Stimulated activated CD4-positive, alpha-beta T cell treated with anti-CD3 and anti-CD28 coated beads, Interleukin-1b, Interleukin-23, amount 100 ng/mL, for 24 hours (primary cell): ENCODE data around the gene PLCB4.

ENCODE experiments used
- DNase-seq, 4 experiments: peaks; one replicate each; pipeline ENCODE4 v3.0.0-alpha.2; 2020; ENCODE audit warnings: low read depth in 4 of 4, low spot score in 1 of 4

PLCB4 gene

GRCh38 chr20:9100691-9101090, 31.8 kb downstream of the PLCB4 start:
- no peak for DNase-seq

DNA sequence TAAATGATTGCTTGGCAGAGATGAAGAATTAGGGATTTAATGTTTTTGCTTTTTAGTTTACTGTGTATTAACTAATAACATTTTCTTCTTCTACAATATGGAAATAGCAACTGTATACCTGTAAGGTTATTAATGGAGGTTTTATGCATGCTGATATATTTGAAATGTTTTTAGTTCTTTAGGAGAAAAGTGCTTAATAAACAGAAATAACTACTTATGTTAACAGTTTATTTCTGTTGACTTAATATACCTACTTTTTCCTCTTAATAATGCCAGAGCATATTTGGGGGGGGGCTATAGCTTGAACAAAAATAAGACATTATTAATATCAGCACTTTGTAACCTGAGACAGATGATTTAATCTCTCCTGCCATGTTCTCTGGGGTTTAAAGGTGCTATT, 33.6 kb downstream of the PLCB4 start:
- DNase-seq, result no peak

GRCh38 chr20:9103955-9104354, 35.1 kb downstream of the PLCB4 start:
- DNase-seq, result no peak

GRCh38 chr20:9108260-9108659, 39.4 kb downstream of the PLCB4 start:
- DNase-seq, result no peak

DNA sequence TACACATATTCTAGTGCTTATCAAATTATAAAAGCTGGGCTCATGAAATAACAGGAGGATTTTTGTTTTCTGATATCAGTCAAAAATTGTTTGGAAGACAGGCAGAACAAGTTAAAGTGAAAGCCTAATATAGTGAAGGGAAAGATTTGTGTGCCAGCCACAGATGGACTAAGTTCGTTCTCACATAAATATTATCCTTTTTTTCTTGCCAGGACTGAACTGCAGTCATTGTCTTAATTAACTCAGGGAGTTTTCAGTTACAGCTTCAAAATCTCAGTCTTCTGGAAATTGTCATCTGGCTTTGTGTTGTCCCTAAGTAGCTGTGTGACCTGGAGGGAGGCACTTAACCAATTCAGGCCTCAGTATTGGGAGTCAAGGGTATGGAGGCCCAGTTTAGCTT, 40.7 kb downstream of the PLCB4 start:
- no peak for DNase-seq

- no peak for DNase-seq
Observed at GRCh38 chr20:9110365-9110764, 41.5 kb downstream of the PLCB4 start.

DNA sequence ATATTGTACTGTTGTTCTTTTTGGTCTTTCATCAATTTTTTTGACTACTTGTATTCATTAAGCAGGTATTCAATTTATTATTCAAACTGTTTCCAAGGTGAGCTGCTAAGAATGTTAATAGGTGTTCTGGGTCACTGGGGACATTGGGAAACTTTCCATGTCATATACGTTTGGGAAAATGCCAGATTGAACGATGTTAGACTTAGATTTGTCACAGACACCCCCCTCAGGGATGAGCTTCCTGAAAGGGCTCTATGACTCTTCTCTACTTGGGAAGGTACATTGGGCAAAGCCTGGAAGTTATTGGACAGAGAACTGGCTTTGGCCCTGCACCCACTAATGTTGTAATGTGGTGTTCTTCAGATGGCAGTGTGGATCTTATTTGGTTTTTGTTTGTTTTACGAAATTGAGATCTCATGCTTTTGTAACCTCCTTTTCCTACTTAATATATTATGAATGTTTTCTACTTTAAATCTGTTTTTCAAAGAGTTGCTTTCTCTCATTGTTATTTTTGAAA, 42.1 kb downstream of the PLCB4 start:
- no peak for DNase-seq

- DNase-seq, result no peak
Observed at GRCh38 chr20:9112541-9113515, 43.9 kb downstream of the PLCB4 start.

GRCh38 chr20:9114709-9115108, 45.8 kb downstream of the PLCB4 start:
- no peak for DNase-seq

- no peak for DNase-seq
Observed at GRCh38 chr20:9117548-9117947, 48.7 kb downstream of the PLCB4 start.

DNA sequence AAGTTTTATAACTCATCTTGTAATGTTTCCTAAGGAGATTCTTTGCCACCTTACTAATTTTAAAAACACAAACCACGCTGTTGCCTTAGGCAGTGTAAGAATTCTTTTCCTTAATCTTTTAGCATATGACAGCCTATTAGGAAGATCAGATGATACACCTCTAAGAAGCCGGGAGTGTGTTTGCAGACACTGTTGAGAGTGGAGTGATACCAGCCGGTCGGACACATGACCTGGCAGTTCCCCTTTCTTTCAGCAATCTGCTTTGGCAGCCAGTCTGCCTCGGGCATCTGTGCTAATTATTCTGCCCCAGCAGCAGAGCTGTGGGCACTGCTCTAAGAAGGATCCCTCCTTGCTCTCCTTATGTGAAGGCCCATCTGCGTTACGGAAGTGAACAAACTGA, 50.9 kb downstream of the PLCB4 start:
- no peak for DNase-seq

DNA sequence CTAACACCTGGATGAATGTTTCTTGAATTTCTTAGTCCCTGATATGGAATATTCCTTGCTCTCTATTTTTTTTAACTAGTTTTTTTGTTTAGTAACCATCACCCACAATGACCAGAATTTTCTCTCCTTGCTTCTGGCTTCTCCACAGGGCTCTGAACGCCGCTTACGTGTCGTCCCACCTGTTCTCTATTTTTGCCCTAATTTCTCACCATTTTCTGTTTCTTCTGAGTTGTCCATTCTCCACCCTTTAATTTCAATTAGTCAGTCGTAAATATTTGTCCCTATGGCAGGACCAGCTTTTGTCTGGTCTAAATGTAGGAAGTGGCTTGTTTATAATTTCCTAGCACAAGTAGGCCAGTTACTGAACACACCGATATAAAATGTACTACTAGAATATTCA, 52.3 kb downstream of the PLCB4 start:
- DNase-seq, result no peak

- no peak for DNase-seq
Observed at GRCh38 chr20:9122571-9122970, 53.7 kb downstream of the PLCB4 start.

- DNase-seq, result no peak
Observed at GRCh38 chr20:9126527-9126926, 57.6 kb downstream of the PLCB4 start.

DNA sequence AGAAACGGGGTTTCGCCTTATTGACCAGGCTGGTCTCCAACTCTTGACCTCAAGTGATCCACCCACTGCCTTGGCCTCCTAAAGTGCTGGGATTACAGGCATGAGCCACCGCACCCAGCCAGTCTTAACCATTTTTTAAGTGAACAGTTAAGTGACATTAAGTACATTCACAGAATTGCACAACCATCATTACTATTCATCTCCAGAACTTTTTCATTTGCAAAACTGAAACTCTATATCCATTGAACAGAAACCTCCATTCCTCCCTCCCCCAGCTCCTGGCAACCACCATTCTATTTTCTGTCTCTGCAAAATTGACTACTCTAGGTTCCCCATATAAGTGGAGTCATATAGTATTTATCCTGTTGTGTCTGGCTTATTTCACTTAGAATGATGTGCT, 59.7 kb downstream of the PLCB4 start:
- no peak for DNase-seq

DNA sequence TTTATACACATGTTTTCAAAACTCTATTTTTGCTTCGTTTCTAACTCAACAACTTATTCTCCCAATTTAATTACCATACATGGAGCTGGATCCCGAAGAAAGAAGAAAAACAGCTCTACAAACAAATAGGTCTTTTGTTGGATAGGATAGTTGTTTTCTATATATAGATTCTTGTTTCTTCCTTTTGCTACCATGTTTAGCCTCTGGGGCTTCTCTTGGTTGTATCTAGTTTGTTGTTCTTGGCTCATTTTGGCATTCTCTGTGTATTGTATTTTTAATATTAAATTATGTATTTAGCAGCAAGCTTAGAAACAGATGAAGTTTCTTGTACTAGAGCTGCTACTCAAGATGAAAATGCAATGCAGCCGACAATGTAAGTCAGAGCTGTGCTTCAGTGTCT, 60.9 kb downstream of the PLCB4 start:
- DNase-seq, result no peak

DNA sequence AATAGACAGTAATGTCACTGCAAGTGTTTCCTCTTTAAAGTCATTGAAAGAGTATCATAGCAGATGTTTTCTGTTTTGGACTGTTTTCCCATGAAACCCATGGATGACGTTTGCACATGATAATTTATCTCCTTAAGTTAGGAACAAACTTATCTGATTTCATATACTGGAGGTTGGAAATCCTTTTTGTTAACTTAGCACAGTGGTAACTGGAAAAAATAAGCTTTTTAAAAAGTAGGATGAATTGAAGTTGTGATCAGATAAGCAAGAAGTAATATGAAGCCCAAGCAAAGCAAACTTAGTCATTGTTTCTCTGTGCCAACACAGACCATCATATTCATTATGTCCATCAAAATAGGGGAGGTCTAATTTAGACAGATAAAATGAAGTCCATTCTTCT, 61.6 kb downstream of the PLCB4 start:
- no peak for DNase-seq

DNA sequence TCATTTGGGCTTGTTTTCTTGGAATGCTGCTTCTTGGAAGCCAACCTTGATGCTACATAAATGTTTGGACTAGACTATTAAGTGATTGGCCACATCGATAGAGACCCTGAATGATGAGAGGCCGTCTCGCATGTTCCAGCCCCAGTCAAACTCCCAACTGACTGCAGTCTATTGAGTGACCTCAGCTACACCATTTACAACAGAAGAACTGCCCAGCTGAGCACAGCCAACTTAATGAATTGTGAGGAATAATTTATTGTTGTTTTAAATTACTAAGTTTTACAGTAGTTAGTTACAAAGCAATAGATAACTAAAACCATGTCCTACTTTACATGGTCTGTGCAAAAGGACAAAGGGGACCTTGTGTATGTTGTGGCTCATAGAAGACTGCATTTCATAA, 63.0 kb downstream of the PLCB4 start:
- no peak for DNase-seq

DNA sequence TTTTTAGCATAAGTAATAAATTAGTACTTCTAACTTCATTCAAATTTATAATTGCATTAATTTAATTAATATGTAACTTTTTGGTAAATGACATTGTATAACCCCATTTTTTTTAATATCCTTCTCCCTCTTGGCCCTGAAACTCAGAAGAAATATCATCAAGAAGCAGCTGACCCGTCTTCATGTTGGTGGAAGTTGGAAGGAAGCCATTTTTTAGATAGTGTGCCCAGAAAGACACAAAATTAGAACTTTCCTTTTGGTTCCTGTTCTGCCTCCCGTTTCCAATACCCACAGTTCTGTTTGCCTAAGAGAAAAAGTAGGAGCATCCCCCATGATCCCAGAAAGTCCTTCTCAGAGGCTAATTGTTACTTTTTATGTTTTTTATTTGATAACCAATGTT, 65.5 kb downstream of the PLCB4 start:
- DNase-seq, result no peak

GRCh38 chr20:9136114-9136513, 67.2 kb downstream of the PLCB4 start:
- no peak for DNase-seq

DNA sequence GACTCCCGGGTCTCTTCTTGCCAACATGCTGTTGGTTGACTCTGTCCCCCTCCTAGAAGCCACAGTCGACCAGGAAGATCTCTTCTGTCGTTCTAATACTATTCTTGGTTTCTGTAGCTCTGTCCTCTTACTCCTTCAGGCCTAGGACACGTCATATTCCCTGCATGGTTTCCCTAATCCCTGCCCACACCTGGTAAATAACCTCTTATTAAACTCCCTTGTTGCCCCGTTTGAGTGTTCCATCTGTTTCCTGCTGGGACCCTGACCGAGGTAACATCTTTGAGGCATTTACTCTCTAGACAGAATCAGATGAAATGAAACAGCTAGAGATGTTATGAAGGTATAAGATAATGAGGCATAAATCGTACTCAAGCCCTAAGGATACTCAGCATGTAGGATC, 68.1 kb downstream of the PLCB4 start:
- DNase-seq, result no peak

DNA sequence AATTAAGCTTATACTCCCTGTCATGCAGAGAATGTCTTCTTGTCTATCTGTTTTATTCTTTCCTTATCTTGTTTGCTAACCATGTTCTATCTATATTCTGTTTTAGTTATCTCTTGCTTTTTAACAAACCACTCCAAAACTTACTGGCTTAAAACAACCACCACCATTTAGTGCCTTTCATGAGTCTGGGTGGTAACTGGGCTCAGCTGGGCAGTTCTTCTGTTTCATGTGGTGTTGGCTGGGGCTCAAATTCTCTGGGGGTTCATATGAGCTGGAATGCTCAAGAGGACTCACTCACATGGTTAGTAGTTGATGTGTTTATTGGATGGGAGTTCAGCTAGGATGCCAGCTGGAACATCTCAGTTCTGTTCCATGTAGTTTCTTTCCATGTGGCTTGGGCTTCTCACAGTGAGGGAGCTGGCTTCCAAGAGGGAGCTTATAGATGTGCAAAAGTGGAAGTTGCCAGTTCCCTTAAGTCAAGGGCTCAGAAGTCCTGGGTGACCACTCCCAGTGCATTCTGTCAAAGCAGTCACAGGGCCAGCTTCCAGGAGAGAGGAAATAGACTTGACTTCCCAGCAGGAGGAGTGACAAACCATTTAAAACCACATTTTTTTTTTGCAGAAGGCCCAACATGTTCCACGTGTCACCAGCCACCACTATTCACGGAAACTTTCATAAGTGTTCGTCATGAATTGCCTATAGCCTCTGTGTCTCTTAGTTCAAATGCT, 70.4 kb downstream of the PLCB4 start:
- DNase-seq, result no peak
